K562 (cell line): ENCODE results near the gene MB21D2.

ENCODE experiments used
- MTA1 ChIP-seq: fragments of 450-650 bp; IDR thresholded peaks from 2 replicates; pipeline ENCODE4 v1.6.1; 2017; ENCODE audit warnings: borderline replicate concordance
- ZSCAN29 ChIP-seq: fragments of 450-650 bp; IDR thresholded peaks from 2 replicates; pipeline ENCODE4 v1.6.1; 2017

DNA sequence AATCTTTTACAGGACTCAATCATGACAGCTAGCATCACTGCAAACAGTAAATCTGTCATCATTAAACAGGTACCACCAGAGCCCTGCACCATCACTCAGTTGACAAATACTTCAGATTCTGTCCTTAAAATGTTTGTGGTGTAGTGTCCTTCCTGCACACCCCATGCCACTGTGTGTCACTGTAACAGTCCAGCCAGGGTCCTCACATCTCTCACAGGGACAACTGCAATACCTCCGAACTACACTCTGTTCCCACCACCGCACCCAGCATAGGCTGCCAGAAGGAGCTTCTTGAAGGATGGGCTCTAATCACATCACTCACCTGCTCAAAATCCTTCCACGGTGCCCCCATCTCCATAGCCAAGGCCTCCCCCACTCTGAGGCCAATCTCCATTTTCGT, 100.2 kb downstream of the MB21D2 start:
- TF ChIP-seq ZSCAN29 (no peak), MTA1 (no peak)
